H1 (cell line): ENCODE data around the gene GALNT9. TPM values are rescaled to one million over a fixed set of nuclear protein-coding genes. Genes with fewer than 3 reads are reported as not detected.

Experiments used
- HDAC6 ChIP-seq: IDR thresholded peaks from one replicate; pipeline ENCODE4 v1.7.1; 2012; ENCODE audit warnings: low read depth, mild to moderate bottlenecking, inconsistent platforms, low read length, moderate library complexity
- NANOG ChIP-seq: IDR thresholded peaks from 2 replicates; pipeline ENCODE4 v1.6.1; 2011; ENCODE audit warnings: low read length, low read depth, mild to moderate bottlenecking, inconsistent platforms; ENCODE audit not compliant: insufficient read depth, poor library complexity, severe bottlenecking
- polyA plus RNA-seq, 7 experiments: library from polyadenylated mRNA; depleted of rRNA in 3 of 7; stranded (reverse) in 5 of 7; unstranded in 2 of 7; fragments of >200 nt in 5 of 7; fragments of 200-250 nt in 2 of 7; gene quantifications; 1 replicate in 5 of 7; 2 replicates in 1 of 7; 4 replicates in 1 of 7; pipeline versions ENCODE4 v1.2.1 to v1.2.3, GENCODE V29; 2011 to 2013; ENCODE audit warnings: missing spikeins in 2 of 7, mixed read lengths in 2 of 7
- total RNA-seq: library from RNA; stranded (reverse); fragmentation: NEBNext Ultra II Directional; extraction: Animal tissue kit (Norgen Biotek cat#: 25700); gene quantifications from 2 replicates; pipeline ENCODE4 v1.2.1, GENCODE V29; 2021

The GALNT9 gene
- total and polyA plus RNA-seq, 2 of the 8 experiments (the other 6 are each of a cell fraction or from before 2014, with no cell fraction given) = 2.0 to 3.6 TPM

DNA sequence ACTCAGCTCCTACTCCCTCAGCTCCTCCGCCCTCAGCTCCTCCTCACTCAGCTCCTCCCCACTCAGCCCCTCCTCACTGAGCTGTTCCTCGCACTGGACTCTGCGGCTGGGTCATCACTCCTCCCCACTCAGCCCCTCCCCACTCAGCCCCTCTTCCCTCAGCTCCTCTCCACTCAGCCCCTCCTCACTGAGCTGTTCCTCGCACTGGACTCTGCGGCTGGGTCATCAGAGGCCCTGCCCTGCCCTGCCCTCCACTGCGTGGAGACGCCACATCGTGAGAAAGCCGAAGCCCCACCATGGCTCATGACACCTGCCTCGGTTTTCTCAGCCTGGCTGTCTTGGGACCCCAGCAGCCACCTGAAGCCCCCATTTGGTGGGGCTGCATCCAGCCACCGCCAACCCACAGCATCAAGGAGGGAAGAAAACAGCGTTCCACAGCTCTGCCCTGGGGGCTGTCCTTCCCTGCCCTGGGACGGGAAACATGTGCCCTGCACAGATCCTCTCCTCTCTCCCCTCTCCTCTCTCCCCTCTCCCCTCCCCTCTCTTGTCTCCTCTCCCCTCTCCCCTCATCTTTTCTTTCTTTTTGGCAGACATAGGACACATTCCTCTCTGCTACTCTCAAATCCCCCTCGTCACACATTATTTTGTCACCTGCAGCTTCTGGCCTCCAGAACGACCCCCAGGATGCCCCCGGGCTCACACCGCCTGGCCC lies 167.4 kb downstream of the GALNT9 start (continued):
- no peak for TF ChIP-seq NANOG
- no peak for TF ChIP-seq HDAC6
- TF ChIP-seq, all 59 proteins: peak for 0
